Measurements from ENCODE around the gene ZNF391.

DNA sequence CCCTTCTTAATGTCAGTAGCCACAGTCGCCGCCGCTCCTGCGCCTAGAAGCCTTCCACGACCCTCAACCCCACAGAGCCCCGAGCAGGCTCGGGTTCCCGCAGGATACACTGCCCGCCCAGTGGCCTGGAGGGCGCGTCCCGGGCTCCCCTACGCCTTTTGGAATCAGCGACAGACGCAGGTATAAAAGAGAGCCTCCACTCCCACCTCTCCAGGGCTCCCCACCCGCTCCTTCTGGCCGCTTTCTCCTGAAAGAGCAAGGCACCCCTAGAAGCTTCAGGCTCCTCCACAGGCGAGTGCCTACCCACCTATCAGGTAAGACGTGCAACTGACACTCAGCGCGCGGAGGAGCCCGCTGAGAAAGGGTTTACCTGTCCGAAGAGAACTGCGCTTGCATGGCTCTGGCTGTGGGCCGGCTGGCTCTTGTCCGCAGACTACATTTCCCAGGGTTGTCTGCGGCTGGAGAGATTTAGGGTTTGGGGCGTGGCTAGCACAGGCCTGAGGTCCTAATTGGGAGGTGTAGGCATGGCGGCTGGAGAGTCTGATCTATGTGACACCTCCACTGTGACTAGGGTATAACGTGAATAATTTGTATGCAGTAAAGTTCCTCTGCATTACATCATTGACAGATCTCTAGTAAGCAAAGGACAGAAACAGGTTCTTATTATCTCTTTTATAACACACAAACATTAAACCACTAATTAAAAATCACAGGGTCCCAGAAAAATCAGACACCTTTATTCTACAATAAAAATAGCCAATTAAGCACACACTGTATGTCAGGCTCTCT lies 13.5 kb upstream of the ZNF391 start:
- TF ChIP-seq EZH2 (IDR thresholded peaks at IDR 0.05; ENCODE audit: insufficient read depth, low read length) = no peak
- TF ChIP-seq, protein P1, sequence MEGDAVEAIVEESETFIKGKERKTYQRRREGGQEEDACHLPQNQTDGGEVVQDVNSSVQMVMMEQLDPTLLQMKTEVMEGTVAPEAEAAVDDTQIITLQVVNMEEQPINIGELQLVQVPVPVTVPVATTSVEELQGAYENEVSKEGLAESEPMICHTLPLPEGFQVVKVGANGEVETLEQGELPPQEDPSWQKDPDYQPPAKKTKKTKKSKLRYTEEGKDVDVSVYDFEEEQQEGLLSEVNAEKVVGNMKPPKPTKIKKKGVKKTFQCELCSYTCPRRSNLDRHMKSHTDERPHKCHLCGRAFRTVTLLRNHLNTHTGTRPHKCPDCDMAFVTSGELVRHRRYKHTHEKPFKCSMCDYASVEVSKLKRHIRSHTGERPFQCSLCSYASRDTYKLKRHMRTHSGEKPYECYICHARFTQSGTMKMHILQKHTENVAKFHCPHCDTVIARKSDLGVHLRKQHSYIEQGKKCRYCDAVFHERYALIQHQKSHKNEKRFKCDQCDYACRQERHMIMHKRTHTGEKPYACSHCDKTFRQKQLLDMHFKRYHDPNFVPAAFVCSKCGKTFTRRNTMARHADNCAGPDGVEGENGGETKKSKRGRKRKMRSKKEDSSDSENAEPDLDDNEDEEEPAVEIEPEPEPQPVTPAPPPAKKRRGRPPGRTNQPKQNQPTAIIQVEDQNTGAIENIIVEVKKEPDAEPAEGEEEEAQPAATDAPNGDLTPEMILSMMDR (IDR thresholded peaks at IDR 0.05; ENCODE audit: insufficient read depth, low read depth, low read length) = no peak

Data from astrocyte (in vitro differentiated cells and primary cell).